RKO (cell line): ENCODE data around the gene CBLC.

ENCODE experiments used
- DNase-seq: peaks from one replicate; pipeline ENCODE4 v3.0.0-alpha.2; 2016; ENCODE audit warnings: low spot score

Gene CBLC

GRCh38 chr19:44799627-44800346 is 22.1 kb downstream of the CBLC start:
- DNase-seq: no peak

DNA sequence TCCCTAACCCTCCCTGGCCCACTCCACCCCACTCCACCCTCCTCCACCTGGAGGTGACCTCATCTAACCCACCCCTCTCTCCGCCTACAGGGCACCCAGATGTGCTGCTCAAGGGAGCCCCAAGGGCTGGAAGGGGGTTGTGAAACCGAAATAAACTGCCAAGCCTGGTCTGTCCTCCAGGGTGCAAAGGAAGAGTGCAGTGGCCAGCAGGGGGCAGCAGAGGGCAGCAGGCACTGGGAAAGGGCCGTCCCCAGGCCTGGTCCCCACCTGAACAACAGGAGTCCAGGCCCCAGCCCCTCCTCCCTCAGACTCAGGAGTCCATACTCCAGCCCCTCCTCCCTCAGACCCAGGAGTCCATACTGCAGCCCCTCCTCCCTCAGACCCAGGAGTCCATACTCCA is 22.8 kb downstream of the CBLC start:
- peak; percentile 75 for DNase-seq

- DNase-seq: no peak
Measured at GRCh38 chr19:44803442-44804428, 26.0 kb downstream of the CBLC start.

DNA sequence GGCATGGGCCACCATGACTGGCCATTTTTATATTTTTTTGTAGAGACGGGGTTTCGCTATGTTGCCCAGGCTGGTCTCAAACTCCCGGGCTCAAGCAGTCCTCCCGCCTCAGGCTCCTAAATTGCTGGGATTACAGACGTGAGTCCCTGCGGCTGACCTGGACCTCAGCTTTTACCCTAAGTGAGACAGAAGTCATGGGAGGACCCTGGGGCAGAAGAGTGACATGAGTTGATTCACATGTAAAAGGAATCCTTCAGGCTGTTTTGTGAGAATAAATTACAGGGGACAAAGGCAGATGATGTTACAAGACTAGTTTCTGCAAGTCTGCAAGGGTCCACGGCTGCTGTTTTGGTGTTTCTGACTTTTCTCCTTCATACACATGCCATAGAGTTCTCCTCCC is 28.6 kb downstream of the CBLC start:
- DNase-seq: no peak

GRCh38 chr19:44807162-44807561 is 29.5 kb downstream of the CBLC start:
- no peak for DNase-seq

DNA sequence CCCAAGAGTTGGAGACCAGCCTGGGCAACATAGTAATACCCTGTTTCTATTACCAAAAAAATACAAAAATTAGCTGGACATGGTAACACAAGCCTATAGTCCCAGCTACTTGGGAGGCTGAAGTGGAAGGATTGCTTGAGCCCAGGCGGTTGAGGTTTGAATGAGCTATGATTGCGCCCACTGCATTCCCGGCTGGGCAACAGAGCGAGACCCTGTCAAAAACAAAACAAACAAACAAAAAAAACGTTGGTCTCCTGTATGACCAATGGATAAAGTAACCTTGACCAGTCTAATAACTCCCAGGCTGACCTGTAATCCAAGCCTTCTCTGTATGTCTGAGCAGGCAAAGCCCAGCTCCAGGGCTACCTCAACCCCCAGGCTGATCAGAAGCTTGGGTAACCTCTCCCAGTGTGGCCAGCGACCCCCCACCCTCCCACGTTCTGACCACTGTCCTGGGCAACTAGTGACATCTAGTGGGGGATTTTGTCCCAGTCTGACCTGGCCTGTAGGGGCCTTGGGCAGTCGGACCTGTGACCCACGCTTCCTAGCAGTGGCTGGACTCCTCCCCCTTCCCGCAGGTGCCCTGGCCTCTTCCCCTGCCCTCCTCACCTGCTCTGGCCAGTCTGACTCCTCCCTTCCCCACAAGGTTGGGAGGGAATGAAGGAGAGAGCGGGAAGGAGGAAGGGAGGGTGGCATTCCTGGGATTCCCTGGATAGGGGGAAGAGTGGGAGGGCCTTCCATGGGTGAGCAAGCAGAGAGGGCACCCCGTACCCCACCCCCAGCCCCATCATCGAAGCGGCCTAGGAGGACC is 30.2 kb downstream of the CBLC start:
- peak; percentile 29 for DNase-seq

DNA sequence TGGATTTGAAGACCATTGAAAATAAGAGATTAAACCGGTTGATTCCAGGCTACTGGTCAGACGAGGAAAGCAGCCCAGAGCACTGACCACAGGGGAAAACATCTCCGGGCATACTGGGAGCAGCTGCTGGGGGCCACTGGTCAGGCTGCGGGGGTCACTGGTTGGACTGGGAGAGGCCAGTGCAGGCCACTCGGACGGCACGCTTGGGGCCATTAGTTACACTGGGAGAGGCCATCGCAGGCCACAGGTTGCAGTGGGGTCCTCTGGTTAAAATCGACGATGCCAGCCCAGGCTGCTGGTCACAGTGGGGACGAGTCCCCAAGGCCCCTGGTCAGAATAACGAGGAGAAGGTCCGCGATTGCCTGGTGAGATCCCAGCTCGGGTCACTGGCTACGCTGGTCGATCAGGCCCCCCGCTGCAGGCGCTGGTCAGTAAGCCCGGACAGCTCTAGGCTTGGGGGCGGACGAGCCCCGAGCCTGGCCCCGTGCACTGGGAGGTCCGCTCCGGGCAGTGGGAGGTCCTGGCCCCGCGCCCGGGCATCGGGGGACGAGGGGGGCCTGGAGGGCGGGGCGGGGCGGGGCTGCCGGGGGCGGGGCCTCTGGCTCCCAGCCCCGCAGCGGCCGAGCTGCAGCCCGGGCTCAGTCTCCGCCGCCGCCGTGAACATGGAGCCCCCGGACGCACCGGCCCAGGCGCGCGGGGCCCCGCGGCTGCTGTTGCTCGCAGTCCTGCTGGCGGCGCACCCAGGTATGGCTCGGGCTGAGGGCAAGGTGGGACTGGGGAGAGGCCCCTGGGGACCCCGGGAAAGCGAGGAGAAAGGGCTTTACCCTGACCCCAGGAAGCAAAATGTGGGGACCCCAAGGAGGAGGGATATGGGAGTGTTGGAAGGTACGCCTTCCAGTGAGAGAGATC is 31.0 kb downstream of the CBLC start, which contains the start of gene BCAM:
TSS of gene BCAM (plus strand) at position 641 of the 909 bp plus-strand sequence. CDS start at position 663, 22 bp downstream.
- DNase-seq: peak; percentile 49

DNA sequence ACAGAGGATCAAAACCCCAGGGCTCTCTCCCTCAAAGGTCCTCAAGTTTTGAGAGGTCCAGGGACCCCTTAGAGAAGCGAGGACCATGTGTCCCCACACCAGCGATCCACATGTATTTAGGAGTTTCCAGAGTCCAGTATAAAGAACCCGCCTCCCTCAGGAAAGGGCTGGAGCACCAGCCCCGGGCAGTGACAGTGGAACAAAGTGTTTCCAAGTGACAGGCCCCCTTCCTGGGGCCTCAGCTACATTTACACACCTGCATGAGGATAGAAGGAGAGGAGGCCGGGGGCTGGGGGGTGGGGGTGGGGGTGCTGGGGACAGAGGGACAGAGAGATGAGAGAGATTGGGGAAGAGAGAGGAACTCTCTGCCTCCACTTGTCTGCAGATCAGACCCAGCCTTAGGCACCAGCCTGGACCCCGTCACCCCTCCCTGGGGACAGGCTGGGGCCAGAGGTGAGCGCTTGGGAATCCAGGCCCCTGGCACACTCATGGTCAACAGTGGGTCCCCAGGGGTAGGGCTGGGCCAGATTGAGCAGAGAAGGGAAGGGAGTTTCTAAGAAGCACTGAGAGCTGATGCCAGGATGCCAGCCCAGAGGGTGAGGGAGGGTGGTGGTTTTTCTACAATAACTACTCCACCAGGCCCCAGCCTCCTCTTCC is 32.0 kb downstream of the CBLC start:
- DNase-seq: no peak

DNA sequence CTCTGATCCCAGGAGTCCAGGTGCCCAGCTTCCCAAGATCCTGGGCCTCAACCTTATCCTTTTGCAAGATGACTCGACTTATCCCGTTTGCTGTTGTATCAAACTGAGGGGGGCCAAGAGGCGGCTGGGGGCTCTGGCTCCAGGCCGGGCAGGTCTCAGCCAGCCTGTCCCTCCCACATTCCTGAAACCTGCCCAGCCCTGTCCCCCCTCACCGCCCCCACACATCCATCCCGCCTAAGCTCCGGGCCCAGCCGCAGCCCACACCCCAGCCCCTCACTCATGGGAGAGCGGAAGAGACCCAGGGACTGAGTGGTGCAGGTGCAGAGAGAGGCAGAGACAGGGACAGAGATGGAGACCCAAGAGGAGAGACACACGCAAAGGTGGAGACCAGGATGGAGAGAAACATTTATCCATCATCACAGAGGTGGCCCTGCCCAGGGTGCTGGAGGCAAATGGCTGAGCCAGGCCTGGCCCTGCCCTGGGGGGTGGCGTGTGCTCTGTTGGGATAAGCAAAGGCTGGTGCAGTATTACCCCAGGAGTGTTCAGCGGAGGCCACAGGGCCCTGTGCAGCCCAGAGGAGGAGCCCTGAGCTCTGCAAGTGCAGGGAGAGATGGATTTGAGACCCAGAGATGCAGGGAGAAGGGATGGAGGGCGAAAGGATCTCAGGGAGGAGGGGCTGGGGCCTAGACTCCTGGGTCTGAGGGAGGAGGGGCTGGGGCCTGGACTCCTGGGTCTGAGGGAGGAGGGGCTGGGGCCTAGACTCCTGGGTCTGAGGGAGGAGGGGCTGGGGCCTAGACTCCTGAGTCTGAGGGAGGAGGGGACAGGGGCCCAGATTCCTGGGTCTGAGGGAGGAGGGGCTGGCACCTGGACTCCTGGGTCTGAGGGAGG is 32.8 kb downstream of the CBLC start:
- DNase-seq: no peak

DNA sequence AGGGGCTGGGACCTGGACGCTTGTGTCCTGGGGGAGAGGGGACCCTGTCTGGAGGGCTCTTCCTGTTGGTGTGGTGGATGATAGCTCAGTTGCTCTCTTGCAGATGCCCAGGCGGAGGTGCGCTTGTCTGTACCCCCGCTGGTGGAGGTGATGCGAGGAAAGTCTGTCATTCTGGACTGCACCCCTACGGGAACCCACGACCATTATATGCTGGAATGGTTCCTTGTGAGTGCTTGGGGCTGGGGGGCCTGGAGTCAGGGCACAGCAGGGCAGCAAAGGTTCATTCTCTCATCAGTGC is 33.4 kb downstream of the CBLC start:
- no peak for DNase-seq

DNA sequence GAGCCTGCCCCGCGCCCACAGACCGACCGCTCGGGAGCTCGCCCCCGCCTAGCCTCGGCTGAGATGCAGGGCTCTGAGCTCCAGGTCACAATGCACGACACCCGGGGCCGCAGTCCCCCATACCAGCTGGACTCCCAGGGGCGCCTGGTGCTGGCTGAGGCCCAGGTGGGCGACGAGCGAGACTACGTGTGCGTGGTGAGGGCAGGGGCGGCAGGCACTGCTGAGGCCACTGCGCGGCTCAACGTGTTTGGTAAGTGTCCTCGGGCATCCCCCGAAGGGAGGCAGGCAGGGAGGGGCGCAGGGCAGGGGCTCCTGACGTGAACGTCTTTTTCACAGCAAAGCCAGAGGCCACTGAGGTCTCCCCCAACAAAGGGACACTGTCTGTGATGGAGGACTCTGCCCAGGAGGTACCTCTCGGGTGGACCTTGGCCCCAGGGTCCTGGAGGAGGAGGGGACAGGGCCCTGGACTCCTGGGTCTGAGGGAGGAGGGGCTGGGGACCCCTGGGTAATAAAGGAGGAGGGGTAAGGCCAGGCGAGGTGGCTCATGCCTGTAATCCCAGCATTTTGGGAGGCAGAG is 34.5 kb downstream of the CBLC start:
- DNase-seq: no peak

DNA sequence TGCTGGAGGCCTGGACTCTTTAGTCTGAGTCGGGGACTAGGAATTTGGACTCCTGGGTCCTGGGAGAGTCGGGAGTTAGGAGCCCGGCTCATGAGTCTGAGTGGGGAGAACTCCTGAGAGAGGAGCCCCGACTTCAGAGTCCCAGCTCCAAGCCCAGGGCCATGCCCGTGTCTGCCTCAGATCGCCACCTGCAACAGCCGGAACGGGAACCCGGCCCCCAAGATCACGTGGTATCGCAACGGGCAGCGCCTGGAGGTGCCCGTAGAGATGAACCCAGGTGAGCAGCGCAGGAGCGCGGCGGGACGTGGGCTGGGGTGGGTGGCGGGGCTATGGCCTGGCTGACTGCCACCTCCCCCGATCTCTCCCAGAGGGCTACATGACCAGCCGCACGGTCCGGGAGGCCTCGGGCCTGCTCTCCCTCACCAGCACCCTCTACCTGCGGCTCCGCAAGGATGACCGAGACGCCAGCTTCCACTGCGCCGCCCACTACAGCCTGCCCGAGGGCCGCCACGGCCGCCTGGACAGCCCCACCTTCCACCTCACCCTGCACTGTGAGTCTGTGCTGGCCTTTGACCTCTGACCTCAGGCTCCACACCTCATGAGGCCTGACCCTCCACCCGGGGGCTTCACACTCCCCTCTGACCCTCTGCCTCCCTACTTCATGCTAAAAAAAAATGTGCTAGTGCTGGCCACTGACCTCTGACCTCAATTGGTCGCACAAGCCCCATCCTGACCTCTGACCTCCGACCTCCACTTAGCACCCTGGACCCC is 35.6 kb downstream of the CBLC start:
- DNase-seq: no peak

- no peak for DNase-seq
Measured at GRCh38 chr19:44813841-44814470, 36.3 kb downstream of the CBLC start.

GRCh38 chr19:44814517-44814916 is 36.8 kb downstream of the CBLC start:
- DNase-seq: no peak

GRCh38 chr19:44816301-44816700 is 38.6 kb downstream of the CBLC start:
- DNase-seq: no peak

DNA sequence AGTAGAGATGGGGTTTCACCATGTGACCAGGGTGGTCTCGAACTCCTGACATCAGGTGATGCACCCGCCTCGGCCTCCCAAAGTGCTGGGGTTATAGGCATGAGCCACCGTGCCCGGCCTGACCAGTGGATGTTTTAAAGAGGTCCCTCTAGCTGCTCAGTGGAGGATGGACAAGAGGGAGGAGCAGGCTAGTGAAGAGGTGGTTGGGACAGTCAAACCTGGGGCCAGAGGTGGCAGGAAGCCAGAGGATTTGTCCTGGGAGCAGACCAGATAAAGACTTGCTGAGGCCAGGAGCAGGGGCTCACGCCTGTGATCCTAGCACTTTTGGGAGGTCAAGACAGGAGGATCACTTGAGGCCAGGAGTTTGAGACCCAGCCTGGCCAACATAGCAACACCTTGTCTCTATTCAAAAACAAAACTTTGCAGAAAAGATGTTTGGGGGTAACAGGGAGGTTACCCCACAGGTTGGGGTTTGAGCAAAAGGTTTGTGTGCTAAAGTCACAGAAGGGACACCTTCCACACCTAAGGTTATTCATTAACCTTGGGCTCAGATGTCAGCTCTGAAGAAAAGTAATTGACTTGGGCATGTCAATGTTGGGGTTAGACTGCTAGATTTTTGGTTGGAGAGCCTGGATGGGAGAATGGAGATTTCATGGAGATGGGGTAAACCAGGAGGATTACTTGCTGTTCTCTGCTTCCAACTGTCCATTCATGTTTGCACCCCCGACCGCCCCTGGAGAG is 40.2 kb downstream of the CBLC start:
- DNase-seq: no peak

DNA sequence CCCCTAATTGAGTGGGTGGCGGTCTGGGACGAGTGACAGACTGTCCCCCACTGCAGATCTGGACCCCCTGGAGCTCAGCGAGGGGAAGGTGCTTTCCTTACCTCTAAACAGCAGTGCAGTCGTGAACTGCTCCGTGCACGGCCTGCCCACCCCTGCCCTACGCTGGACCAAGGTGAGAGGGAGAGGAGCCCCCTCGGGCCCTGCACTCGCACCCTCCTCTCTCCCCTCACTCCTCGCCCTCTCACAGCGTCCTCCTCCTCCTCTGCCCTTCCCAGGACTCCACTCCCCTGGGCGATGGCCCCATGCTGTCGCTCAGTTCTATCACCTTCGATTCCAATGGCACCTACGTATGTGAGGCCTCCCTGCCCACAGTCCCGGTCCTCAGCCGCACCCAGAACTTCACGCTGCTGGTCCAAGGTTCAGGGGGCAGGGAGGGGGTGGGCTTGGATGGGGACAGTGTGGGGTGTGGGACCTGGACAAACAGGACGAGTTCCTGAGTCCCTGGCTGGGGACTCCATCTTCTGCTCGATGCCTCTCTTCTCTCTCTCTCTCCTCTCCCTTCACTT is 40.9 kb downstream of the CBLC start:
- DNase-seq: no peak
